ENCODE results near the gene ZNF217.
"Not testable (repeated sequence)": the region's sequence is repeated elsewhere in the genome, so short reads cannot be mapped to it uniquely, and the experiment has no call there.

The ZNF217 gene

DNA sequence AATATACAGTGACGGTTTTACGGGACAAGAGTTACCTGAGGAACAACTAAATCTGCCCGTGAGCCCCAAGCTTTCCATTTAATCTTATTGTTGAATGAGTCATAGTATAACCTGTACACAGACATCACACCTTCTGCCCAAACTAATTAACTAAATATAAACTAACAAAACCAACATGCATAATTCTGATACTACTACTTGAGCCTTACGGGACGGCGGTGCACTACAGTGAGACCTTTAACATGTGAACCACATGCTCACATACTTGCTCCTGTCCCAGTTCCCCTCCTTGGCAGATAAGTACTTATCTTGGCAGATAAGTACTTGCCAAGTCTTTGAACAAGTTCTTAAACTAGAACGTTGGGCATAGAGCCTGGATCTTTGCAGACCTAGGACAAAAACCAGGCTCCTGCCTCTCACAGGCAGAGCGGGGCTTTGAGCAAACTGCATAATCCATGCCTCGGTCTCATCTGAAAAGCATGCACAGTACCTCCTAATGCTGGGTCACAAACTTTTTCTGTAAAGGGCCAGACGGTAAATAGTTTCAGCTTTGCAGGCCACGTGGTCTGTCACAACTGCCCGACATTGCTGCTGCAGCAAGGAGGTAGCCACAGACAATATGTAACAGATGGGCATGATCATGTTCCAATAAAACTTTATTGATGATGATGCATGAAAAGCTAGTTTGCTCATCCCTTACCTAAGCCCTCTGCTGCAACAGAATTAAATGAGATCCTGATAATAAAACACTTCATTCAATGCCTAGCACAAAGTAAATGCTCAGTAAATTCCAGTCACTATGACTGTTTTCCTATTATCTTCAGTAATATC is 23.0 kb downstream of the ZNF217 start:
- in situ Hi-C loops (cut with HindIII; ENCODE audit: low sequenced_read_pairs): no loop called here

DNA sequence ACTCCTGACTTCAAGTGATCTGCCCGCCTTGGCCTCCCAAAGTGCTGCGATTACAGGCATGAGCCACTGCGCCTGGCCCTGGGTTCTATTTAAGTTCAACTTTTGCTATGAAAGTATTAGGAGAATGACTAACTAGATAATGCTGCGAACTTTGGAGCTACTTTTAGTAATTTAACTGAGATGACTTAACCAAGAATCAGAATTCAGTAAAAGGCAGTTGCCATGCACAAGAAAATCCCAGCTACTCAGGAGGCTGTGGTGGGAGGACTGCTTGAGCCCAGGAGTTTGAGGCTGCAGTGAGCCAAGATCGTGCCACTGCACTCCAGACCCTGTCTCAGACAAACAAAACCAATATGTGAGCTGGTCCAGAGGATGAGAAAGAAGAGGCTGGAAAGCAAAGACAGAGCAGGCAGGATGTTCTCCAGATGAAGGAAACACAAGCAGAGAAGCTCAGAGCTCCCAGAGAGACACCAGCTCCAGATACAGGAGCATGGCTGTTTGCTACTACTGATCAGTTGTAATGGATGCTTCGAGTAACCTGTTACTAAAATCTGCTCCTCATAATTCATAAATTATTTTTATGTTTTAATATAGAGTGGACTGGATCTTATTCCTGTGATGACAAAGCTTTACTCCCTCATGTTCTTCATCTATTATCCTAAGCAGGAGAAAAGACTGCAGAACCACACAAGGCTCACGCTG is 23.9 kb downstream of the ZNF217 start:
- in situ Hi-C loops (cut with HindIII; ENCODE audit: low sequenced_read_pairs): no loop called here

DNA sequence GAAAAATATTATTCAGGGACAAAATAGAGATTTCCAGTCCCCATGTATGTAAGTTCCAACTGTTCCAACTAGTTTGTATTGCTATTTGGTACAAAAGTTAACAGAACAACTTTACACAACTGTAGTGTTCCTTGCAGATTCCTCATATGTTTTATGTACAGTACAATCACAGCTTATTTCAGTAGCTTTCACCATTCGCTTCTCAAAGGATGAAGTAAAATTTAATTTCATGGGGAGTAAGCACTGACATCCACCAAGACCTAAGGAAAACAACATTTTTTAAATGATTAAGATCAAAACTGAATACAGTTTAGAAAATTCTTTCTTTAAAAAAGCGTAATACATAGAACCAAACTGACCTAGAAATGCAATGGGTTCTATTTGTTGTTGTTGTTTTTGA is 24.6 kb downstream of the ZNF217 start:
- in situ Hi-C loops (cut with HindIII; ENCODE audit: low sequenced_read_pairs): no loop called here

DNA sequence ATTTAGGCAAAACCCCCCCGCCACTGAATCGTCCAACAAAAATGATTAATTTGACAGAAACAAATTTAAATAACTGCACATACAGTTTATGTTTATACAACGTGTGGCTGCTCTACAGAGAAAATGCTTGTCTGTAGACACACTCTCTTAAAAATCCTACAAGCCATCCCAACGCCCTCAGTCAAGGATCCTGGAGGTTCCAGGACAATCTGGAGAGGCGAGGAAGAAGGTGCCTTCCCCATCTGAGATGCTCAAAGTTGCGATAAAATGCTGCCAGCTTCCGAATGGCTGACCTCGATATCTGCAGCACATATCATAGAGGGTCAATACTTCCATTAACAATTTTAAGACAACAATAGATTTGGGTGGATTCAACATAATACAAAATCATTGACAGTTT is 25.3 kb downstream of the ZNF217 start:
- in situ Hi-C loops (cut with HindIII; ENCODE audit: low sequenced_read_pairs): no loop called here

DNA sequence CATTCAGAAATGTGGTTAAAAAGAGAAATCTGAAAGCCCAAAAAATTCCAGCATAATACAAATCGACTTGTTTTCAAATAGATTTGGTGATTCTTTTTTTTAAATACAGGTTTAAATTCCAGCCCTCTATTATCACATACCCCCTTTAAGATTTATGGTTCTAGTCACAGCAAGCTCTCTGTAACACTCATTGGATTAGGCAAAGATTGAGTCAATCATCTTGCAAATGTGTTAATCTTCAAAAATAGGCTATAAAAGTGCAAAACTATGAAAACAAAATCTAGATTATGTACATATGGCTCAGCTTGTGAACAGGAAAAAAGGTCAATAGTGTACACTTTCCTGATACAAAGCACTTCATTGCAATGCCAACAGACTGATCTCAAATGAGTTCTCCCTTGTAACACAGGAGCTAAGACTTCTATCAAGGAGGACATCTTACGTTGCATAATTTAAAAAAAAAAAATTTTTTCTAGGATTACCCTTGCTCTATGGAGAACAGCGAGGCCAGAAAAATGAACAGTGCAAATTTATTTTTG is 26.2 kb downstream of the ZNF217 start:
- in situ Hi-C loops (cut with HindIII; ENCODE audit: low sequenced_read_pairs): no loop called here

DNA sequence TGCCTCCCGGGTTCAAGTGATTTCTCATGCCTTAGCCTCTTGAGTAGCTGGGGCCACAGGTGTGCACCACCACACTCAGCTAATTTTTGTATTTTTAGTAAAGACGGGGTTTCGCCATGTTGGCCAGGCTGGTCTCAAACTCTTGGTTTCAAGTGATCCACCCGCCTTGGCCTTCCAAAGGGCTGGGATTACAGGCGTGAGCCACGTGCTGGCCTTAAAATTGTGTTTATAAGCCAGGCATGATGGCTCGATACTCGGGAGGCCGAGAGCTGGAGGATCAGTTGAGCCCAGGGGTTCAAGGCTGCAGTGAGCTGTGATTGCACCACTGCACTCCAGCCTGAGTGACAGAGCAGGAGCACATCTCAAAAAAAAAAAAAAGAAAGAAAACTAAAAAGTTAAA is 27.0 kb downstream of the ZNF217 start:
- in situ Hi-C loops (cut with HindIII; ENCODE audit: low sequenced_read_pairs): not testable (repeated sequence)

DNA sequence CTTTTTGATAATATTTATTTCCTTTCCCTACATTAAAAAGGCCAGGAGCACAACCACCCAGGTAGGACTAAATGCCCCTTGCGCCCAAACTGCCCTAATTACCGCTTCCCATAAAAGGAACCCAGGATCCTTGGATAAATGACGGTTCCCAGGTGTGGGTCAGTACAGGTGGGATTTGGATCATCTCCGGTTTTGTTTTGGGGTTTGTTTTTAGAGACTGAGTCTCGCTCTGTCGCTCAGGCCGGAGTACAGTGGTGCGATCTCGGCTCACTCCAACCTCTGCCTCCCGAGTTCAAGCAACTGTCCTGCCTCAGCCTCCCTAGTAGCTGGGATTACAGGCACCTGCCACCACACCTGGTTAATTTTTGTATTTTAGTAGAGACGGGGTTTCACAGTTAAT is 28.4 kb downstream of the ZNF217 start:
- in situ Hi-C loops (cut with HindIII; ENCODE audit: low sequenced_read_pairs): no loop called here

DNA sequence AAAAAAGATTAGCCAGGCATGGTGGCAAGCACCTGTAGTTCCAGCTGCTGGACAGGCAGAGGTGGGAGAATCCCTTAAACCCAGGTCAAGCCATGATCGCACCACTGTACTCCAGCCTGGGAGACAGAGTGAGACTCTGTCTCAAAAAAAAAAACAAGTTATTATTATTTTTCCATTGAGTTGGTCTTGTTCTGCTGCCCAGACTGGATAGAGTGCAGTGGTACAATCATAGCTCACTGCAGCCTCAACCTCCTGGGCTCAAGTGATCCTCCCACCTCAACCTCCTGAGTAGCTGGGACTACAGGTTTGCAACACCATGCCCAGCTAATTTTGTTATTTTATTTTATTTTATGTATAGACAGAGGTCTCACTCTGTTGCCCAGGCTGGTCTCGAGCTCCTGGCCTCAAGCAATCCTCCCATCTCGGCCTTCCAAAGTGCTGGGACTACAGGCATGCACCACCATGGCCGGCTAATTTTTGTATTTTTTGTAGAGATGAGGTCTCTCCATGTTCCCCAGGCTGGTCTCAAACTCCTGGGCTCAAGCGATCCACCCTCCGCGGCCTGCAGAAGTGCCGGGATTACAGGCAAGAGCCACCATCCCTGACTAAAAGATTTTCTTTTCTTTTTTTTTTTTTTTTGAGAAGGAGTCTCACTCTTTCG is 31.4 kb downstream of the ZNF217 start:
- in situ Hi-C loops (cut with HindIII; ENCODE audit: low sequenced_read_pairs): not testable (repeated sequence)

DNA sequence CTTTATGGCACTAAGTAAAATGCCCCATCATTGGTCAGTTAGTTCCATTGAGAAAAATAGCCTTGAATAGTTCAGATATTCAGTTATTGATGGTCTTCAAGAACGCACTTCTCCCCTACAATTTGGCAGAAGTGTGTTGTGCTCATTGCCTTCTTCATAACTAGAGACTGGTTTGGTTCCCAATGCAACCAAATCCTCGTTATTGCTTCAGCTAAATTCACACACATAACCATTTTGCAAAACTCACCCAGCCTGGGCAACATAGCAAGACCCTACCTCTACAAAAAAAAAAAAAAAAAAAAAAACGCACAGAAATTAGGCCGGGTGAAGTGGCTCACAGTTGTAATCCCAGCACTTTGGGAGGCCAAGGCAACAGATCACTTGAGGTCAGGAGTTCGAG is 32.1 kb downstream of the ZNF217 start:
- in situ Hi-C loops (cut with HindIII; ENCODE audit: low sequenced_read_pairs): no loop called here

DNA sequence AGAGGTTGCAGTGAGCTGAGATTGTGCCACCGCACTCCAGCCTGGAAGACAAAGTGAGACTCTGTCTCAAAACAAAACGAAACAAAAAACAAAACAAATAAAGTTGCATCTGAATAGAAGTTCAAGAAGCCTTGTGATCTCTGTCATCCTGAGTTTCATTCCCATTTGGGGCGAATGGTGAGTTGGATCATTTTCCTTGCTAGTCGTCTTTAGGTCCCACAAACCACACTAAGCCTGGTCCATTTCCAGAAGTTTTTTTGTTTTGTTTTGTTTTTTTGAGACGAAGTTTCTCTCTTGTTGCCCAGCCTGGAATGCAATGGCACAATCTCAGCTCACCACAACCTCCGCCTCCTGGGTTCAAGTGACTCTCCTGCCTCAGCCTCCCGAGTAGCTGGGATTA is 33.8 kb downstream of the ZNF217 start:
- in situ Hi-C loops (cut with HindIII; ENCODE audit: low sequenced_read_pairs): no loop called here

DNA sequence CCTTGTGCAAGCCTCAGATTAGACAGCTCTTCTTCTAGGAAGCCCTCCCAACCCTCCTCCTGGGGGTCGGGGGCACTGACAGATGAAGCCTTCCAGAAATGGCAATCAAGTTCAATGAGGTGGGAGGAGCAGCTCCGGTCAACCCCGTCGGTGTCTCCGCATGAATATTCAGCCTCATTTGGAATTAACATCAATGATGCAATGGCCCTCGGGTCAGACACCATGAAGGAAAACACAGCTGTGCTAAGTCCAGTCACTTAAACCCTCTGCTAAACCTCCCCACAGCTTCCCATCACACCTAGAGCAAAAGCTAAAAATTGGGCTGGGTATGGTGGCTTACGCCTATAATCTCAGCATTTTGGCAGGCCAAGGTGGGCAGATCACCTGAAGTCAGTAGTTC is 36.5 kb downstream of the ZNF217 start:
- in situ Hi-C loops (cut with HindIII; ENCODE audit: low sequenced_read_pairs): no loop called here

DNA sequence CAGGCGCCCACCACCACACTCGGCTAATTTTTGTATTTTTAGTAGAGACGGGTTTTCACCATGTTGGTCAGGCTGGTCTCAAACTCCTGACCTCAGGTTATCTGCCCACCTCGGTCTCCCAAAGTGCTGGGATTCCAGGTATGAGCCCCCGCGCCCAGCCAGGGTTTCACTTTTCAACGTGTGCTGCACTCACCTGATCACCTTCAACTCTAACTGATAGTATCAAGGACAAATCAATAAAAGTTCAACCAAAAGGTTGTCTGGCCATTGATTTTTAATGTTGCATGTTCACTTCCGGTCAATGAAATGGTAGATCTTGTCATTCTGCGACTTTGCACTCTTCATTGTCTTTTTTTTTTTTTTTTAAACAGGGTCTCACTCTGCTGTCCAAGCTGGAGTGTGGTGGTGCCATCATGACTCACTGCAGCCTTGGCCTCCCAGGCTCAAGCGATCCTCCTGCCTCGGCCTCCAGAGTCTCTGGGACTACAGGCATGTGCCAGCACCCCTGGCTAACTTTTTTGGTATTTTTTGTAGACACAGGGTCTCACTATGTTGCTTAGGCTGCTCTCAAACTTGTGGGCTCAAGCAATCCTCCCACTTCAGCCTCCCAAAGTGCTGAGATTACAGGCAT is 37.3 kb downstream of the ZNF217 start:
- in situ Hi-C loops (cut with HindIII; ENCODE audit: low sequenced_read_pairs): no loop called here

DNA sequence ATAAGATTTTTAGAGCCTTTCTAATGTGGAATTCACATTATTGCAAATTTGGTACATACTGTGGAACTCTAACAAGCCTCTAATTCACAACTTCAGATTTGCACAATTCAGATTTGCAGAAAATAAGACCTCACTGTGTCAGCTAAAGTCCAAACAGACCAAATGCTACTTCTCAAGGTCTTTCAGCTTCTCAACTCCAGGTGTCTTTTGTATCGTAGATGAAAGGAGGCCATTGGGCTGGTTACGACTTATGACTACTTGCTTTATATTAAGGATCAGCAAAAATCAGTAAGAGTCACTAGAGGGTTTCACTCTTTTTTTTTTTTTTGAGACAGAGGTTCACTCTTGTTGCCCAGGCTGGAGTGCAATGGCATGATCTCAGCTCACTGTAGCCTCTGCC is 37.8 kb downstream of the ZNF217 start:
- in situ Hi-C loops (cut with HindIII; ENCODE audit: low sequenced_read_pairs): no loop called here

DNA sequence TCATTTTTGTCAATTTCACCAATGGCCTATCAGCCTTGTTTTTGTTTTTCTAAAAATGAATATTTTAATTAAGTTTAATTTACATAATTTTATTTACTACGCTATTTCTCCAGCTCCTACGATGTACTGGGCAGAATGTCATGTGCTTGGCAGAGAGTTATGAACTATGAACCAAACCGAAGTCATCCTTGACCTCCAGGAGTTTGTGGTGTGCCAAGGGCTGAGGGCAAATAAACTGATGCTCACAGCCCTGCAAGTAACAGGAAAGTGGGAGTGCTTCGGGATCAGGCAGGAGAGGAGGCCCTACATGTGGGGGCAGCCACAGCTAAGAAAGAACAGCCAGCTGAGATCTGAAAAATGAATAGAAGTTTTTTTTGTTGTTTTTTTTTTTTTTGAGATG is 38.6 kb downstream of the ZNF217 start:
- in situ Hi-C loops (cut with HindIII; ENCODE audit: low sequenced_read_pairs): no loop called here

DNA sequence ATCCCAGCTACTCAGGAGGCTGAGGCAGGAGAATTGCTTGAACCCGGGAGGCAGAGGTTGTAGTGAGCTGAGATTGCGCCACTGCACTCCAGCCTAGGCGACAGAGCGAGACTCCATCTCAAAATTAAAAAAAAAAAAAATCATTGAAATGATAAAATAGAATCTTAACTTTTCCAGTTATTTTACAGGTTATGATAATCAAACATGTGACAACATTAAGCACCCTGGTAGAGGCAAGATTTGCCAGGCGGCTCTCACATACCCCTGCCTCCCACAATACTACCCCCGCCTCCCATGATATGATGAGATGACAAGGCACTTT is 41.1 kb downstream of the ZNF217 start:
- in situ Hi-C loops (cut with HindIII; ENCODE audit: low sequenced_read_pairs): not testable (repeated sequence)

DNA sequence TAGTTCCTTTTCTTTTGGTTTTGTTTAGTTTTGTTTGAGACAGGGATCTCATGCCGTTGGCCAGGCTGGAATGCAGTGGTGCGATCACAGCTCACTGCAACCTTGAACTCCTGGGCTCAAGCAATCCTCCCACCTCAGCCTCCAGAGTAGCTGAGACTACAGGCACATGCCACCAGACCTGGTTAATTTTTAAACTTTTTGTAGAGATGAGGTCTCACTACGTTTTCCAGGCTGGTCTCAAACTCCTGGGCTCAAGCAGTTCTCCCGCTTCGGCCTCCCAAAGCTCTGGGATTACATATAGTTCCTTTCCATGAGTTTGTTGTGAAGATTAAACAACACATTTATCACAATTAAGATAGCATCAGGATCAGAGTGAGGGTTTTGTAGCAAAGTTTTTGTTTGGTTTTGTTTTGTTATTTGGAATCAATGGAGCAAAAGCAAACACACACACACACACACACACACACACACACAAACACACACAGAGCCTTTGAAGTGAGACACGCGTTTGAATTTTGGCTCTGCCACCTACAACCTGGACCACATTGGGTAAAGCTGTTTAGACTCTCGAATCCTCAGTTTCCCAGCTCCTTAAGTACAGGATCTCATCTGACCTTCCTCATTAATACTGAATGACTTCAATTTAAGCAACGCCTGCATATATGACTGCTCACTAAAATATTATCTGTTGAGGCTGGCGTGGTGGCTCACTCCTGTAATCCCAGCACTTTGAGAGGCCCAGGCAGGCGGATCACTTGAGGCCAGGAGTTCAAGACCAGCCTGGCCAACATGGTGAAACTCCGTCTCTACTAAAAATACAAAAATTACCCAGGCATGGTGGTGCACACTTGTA is 41.7 kb downstream of the ZNF217 start:
- in situ Hi-C loops (cut with HindIII; ENCODE audit: low sequenced_read_pairs): not testable (repeated sequence)

DNA sequence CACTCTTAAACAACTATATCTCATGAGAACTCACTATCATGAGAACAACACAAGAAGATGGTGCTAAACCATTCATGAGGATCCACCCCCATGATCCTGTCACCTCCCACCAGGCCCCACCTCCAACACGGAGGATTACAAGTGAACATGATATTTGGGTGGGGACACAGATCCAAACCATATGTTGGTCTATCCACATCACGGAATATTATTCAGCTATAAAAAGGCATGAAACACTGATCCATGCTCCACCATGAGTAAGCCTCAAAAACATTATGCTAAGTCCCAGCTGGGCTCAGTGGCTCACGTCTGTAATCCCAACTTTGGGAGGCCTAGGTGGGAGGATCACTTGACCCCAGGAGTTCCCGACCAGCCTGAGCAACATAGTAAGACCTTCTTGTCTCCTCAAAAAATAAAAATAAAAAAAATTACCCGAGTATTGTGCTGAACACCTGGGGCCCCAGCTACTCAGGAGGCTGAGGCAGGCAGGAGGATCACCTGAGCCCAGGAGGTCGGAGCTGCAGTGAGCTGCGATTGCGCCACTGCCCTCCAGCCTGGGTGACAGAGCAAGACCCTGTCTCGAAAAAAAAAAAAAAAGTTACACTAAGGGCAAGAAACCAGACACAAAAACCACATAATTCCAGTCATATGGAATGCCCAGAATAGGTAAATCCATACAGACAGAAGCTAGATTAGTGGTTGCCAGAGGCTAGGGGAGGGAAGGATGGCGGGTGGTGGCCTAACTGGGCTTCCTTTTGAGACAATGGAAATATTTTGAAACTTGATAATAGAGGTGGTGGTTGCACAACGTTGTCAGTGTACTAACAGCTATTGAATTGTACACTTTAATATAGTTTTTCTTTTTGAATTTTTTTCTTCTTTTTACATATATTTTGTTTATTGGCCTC is 43.1 kb downstream of the ZNF217 start:
- in situ Hi-C loops (cut with HindIII; ENCODE audit: low sequenced_read_pairs): no loop called here

DNA sequence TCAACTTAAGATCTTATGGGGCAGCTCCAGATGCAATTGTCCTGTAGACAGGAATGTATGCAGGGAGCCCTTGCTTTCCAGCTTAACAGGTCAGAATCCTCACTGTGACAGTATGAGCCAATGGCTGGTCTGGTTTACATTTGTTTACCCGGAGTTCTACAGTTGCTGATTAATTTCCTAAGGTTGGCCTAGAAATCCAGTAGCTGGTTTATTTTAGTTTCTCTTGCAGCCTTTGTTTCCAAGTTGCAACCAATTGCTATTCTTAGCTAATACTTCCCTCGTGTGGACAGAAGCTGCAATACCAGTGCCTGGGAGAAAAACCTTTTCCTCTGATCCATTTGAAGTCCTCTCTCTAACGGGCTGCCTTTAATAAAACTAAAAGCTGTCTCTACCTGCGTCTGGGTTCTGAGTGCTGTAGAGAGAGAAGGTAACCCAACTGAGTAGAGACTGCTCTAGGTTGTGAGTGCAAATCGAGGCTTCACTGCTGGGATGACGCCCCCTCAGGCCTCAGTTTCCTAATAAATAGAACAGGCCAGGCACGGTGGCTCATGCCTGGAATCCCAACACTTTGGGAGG is 45.9 kb downstream of the ZNF217 start:
- in situ Hi-C loops (cut with HindIII; ENCODE audit: low sequenced_read_pairs): no loop called here

DNA sequence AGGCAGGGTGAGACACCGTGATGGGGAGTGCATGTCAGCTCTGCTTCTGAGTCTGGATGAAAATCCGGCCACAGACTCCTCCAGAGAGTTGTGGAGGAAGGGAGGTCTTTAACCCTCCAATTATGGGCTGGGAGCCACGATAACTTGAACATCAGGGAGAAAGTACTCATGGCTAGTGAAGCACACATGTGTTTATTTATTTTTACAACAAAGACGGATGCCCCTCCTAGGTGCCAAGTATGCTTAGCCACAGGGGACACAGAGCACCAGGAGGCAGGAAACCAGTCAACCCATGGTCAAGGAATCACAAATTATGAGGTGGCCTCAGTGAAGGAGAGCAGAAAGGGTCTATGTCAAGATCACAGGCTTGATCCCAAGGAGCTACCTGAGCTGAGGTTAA is 54.1 kb downstream of the ZNF217 start:
- in situ Hi-C loops (cut with HindIII; ENCODE audit: low sequenced_read_pairs): no loop called here
